HEK293 (cell line): ENCODE results near the gene PLOD2.

Experiments
- CTCF ChIA-PET: fragments of 350-600 bp; formaldehyde crosslinking; extraction: SDS; loops from one replicate; lab custom pipeline; 2021; ENCODE audit warnings: antibody characterized with exemption; lab: Yijun Ruan, JAX
- POLR2A ChIA-PET: fragments of 300-600 bp; formaldehyde crosslinking; extraction: SDS; loops from one replicate; lab custom pipeline; 2020; ENCODE audit warnings: antibody characterized with exemption, inconsistent platforms; lab: Yijun Ruan, JAX
- H3K27ac ChIP-seq: fragments of 200-500 bp; sonication (Bioruptor generic); 2 replicates; pipeline ENCODE4 v1.5.1; 2014; ENCODE audit warnings: low read depth, low read length, control low read depth, inconsistent platforms; ENCODE audit errors: extremely low read depth
- H3K36me3 ChIP-seq, 2 experiments: fragments of 200-500 bp in 1 of 2; sonication (Bioruptor generic) in 1 of 2; 1 replicate in 1 of 2; 2 replicates in 1 of 2; pipeline ENCODE4 v1.5.1; 2014 to 2017; ENCODE audit warnings: inconsistent platforms in 2 of 2, low read length in 2 of 2; ENCODE audit not compliant: control insufficient read depth in 2 of 2, insufficient read depth in 1 of 2
- H3K4me1 ChIP-seq: fragments of 200-500 bp; sonication (Bioruptor generic); 2 replicates; pipeline ENCODE4 v1.5.1; 2014; ENCODE audit warnings: mild to moderate bottlenecking, low read length, inconsistent platforms; ENCODE audit not compliant: control insufficient read depth, insufficient read depth
- H3K4me3 ChIP-seq: 2 replicates; pipeline ENCODE4 v1.5.1; 2011; ENCODE audit warnings: low read depth, mild to moderate bottlenecking, control low read depth, low read length, moderate library complexity
- H3K9me3 ChIP-seq: fragments of 200-500 bp; sonication (Bioruptor generic); 2 replicates; pipeline ENCODE4 v1.5.1; 2014; ENCODE audit warnings: low read depth, low read length, inconsistent platforms; ENCODE audit not compliant: control insufficient read depth, insufficient read depth
- CTCF ChIP-seq: fragments of 450-650 bp; formaldehyde crosslinking; IDR thresholded peaks from 2 replicates; pipeline ENCODE4 v1.5.1; 2016; ENCODE audit warnings: missing biosample characterization, missing genetic modification characterization
- ELK4 ChIP-seq: IDR thresholded peaks from 2 replicates; pipeline ENCODE4 v1.6.1; 2011; ENCODE audit warnings: mild to moderate bottlenecking, low read depth, low read length, borderline replicate concordance
- OVOL3 ChIP-seq: fragments of 450-650 bp; formaldehyde crosslinking; IDR thresholded peaks from 2 replicates; pipeline ENCODE4 v1.5.1; 2016; ENCODE audit warnings: missing biosample characterization, missing genetic modification characterization
- PRDM4 ChIP-seq: fragments of 450-650 bp; formaldehyde crosslinking; IDR thresholded peaks from 2 replicates; pipeline ENCODE4 v1.5.1; 2017; ENCODE audit warnings: missing biosample characterization, missing genetic modification characterization
- SCRT2 ChIP-seq: fragments of 450-650 bp; formaldehyde crosslinking; IDR thresholded peaks from 2 replicates; pipeline ENCODE4 v1.5.1; 2016; ENCODE audit warnings: missing biosample characterization, missing genetic modification characterization
- ZBTB6 ChIP-seq: fragments of 450-650 bp; formaldehyde crosslinking; IDR thresholded peaks from 2 replicates; pipeline ENCODE4 v1.5.1; 2017; ENCODE audit warnings: missing biosample characterization, missing genetic modification characterization
- ZFP69B ChIP-seq: fragments of 450-650 bp; formaldehyde crosslinking; IDR thresholded peaks from 2 replicates; pipeline ENCODE4 v1.5.1; 2016; ENCODE audit warnings: missing biosample characterization, missing genetic modification characterization
- ZNF19 ChIP-seq: fragments of 450-650 bp; formaldehyde crosslinking; IDR thresholded peaks from 2 replicates; pipeline ENCODE4; 2016; ENCODE audit warnings: missing biosample characterization, missing genetic modification characterization, low read depth
- ZNF202 ChIP-seq: fragments of 450-650 bp; formaldehyde crosslinking; IDR thresholded peaks from 2 replicates; pipeline ENCODE4 v1.5.1; 2016; ENCODE audit warnings: missing biosample characterization, missing genetic modification characterization, borderline replicate concordance
- ZNF280C ChIP-seq: fragments of 450-650 bp; formaldehyde crosslinking; IDR thresholded peaks from 2 replicates; pipeline ENCODE4 v1.5.1; 2016; ENCODE audit warnings: missing biosample characterization, missing genetic modification characterization
- ZNF362 ChIP-seq: fragments of 450-650 bp; formaldehyde crosslinking; IDR thresholded peaks from 2 replicates; pipeline ENCODE4 v1.5.1; 2016; ENCODE audit warnings: missing biosample characterization, missing genetic modification characterization
- ZNF488 ChIP-seq: fragments of 450-650 bp; formaldehyde crosslinking; IDR thresholded peaks from 2 replicates; pipeline ENCODE4 v1.5.1; 2016; ENCODE audit warnings: missing biosample characterization, missing genetic modification characterization
- ZNF561 ChIP-seq: fragments of 450-650 bp; IDR thresholded peaks from 2 replicates; pipeline ENCODE4 v1.5.1; 2018; ENCODE audit warnings: missing biosample characterization, missing genetic modification characterization, borderline replicate concordance
- ZNF596 ChIP-seq: fragments of 450-650 bp; IDR thresholded peaks from 2 replicates; pipeline ENCODE4 v1.5.0; 2018; ENCODE audit warnings: missing biosample characterization, mild to moderate bottlenecking, missing genetic modification characterization, moderate library complexity
- ZNF621 ChIP-seq: fragments of 450-650 bp; formaldehyde crosslinking; IDR thresholded peaks from 2 replicates; pipeline ENCODE4 v1.5.1; 2017; ENCODE audit warnings: missing biosample characterization, missing genetic modification characterization
- ZNF624 ChIP-seq: fragments of 450-650 bp; formaldehyde crosslinking; IDR thresholded peaks from 2 replicates; pipeline ENCODE4 v1.5.1; 2017; ENCODE audit warnings: missing biosample characterization, missing genetic modification characterization
- ZNF626 ChIP-seq: fragments of 450-650 bp; sonication (Bioruptor Pico); formaldehyde crosslinking; IDR thresholded peaks from 2 replicates; pipeline ENCODE4 v1.5.1; 2018; ENCODE audit warnings: missing biosample characterization, missing genetic modification characterization, inconsistent platforms
- ZSCAN18 ChIP-seq: fragments of 450-650 bp; formaldehyde crosslinking; IDR thresholded peaks from 2 replicates; pipeline ENCODE4 v1.5.1; 2016; ENCODE audit warnings: missing biosample characterization, missing genetic modification characterization

PLOD2 gene

GRCh38 chr3:146164506-146164905 is 3.5 kb upstream of the PLOD2 start (continued):
- TF ChIP-seq PRDM4 (no peak), ZNF202 (tag by site-specific recombination) (no peak), ZNF362 (no peak), ZFP69B (tag by site-specific recombination) (no peak)

GRCh38 chr3:146164071-146164470 is 3.1 kb upstream of the PLOD2 start:
- no peaks in the 10 kb centered on the region for H3K9me3 ChIP-seq
- no peak for TF ChIP-seq ZNF561 (tag by site-specific recombination)
- no peak for TF ChIP-seq ZBTB6
- no peak for TF ChIP-seq ZNF596 (tag by site-specific recombination)
- no peak for TF ChIP-seq OVOL3 (tag by site-specific recombination)
- TF ChIP-seq ZNF621 (tag by site-specific recombination) = no peak
- no peak for TF ChIP-seq ZNF362
- TF ChIP-seq ELK4 = no peak
- no peak for TF ChIP-seq ZNF280C (tag by site-specific recombination)
- TF ChIP-seq ZNF19 (tag by site-specific recombination) = no peak
- no peak for TF ChIP-seq SCRT2 (tag by site-specific recombination)
- no peak for TF ChIP-seq ZNF488 (tag by site-specific recombination)
- TF ChIP-seq CTCF (tag by site-specific recombination) = no peak
- no peak for TF ChIP-seq ZNF626 (tag by site-specific recombination)
- no peak for TF ChIP-seq ZSCAN18
- no peak for TF ChIP-seq ZNF624 (tag by site-specific recombination)
- ChIA-PET POLR2A (no interaction called here), CTCF (no interaction called here)
- no peak overlapping the region for H3K4me3 ChIP-seq
- no peak overlapping the region for H3K27ac ChIP-seq
- peaks cover 2% of the 10 kb centered on the region; the same call in 1 of the 2 replicates for H3K4me1 ChIP-seq
- H3K36me3 ChIP-seq = no peaks in the 10 kb centered on the region
